Measurements from ENCODE around the gene DCHS2.

The DCHS2 gene

DNA sequence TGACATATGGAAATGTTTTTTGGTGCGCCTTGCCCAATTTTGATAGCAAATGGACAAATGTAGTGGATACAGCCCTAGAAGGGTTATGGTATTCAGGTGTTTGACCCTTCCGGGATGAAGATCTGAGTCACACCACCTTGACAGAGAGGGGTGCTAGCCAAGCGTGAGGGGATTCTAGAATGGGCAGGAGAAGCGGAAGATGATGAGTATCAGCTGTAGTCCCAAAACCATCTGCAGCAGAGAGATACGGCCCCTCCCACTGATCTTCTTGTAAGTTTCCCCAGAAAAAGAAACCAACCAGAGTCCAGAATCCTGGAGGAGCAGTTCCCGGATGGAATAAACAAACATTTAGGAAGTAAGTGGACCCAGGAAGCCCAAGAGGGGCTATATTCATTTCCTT, 18.1 kb downstream of the DCHS2 start:
- Histone ChIP-seq H3K79me1 (ENCODE audit: low read depth, low read length) (no peaks in the 10 kb centered on the region), H3K36me3 (replicated peaks in 1 of 2; ENCODE audit: control insufficient read depth in 2 of 2, insufficient read depth in 2 of 2, low read length in 2 of 2) (no peaks in the 10 kb centered on the region), H4K8ac (ENCODE audit: low read depth, low read length) (no peak overlapping the region), H3K23ac (ENCODE audit: low read depth, low read length, poor library complexity) (no peak overlapping the region), H3K27ac (replicated peaks; ENCODE audit: low read length) (no peak overlapping the region), H2BK12ac (ENCODE audit: low read length) (no peak overlapping the region), H2AFZ (ENCODE audit: low read length) (no peak overlapping the region), H3K4ac (ENCODE audit: low read length) (no peak overlapping the region), H2AK5ac (ENCODE audit: low read depth, low read length) (no peak overlapping the region), H3K9me3 (replicated peaks in 1 of 2; ENCODE audit: control insufficient read depth in 2 of 2, insufficient read depth in 1 of 2, low read depth in 1 of 2, low read length in 2 of 2) (no peaks in the 10 kb centered on the region), H2BK15ac (ENCODE audit: low read length) (no peak overlapping the region), H3K14ac (ENCODE audit: low read length) (no peak overlapping the region), H2BK5ac (ENCODE audit: low read length) (no peak overlapping the region), H3K18ac (ENCODE audit: low read length) (no peak overlapping the region), H2BK120ac (ENCODE audit: low read depth, low read length) (no peak overlapping the region), H3K4me1 (ENCODE audit: control insufficient read depth in 2 of 2, insufficient read depth in 1 of 2, low read depth in 1 of 2, low read length in 2 of 2) (no peaks in the 10 kb centered on the region), H4K91ac (ENCODE audit: low read depth, low read length, poor library complexity) (no peak overlapping the region), H3K27me3 (ENCODE audit: control insufficient read depth in 3 of 3, insufficient read depth in 3 of 3, low read depth in 1 of 3, low read length in 3 of 3) (peaks cover 0 to 10% (median 0%) of the 10 kb centered on the region in 3 experiments), H3K4me3 (ENCODE audit: low read length in 2 of 2) (no peak overlapping the region), H3K9ac (ENCODE audit: low read depth, low read length, poor library complexity) (no peak overlapping the region), H3K4me2 (ENCODE audit: insufficient read depth, low read length, poor library complexity, severe bottlenecking) (no peak overlapping the region)
- no CpG with 5 or more reads among the region's 6 CpGs for WGBS, 2 donors (ENCODE audit: extremely low coverage in 2 of 2, insufficient read length in 2 of 2, insufficient replicate concordance in 1 of 2)
- DNase-seq (ENCODE audit: low spot score): no peak

DNA sequence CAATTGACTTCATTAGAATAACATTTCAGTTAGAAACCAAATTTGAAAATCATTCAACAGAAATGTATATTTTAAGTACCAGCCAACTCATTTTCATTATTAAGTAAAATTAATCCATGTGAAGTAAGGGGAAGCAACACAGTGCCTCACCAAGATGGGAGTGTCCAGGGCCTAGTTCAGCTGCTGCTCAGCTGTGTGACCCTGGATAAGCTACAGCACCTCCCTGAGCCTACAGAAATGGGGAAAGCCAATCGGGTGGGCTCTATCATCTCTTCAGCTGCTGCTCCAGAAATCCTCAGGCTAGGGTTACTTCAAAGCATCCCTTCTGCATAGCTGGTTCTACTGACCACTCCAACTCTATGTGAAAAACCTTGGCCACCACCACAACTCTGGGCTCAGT, 18.7 kb downstream of the DCHS2 start:
- Histone ChIP-seq H2AFZ (ENCODE audit: low read length) (no peak overlapping the region), H2BK12ac (ENCODE audit: low read length) (no peak overlapping the region), H3K4me1 (ENCODE audit: control insufficient read depth in 2 of 2, insufficient read depth in 1 of 2, low read depth in 1 of 2, low read length in 2 of 2) (no peaks in the 10 kb centered on the region), H3K27ac (replicated peaks; ENCODE audit: low read length) (no peak overlapping the region), H2BK5ac (ENCODE audit: low read length) (no peak overlapping the region), H3K9me3 (replicated peaks in 1 of 2; ENCODE audit: control insufficient read depth in 2 of 2, insufficient read depth in 1 of 2, low read depth in 1 of 2, low read length in 2 of 2) (no peaks in the 10 kb centered on the region), H3K4ac (ENCODE audit: low read length) (no peak overlapping the region), H4K8ac (ENCODE audit: low read depth, low read length) (no peak overlapping the region), H3K4me3 (ENCODE audit: low read length in 2 of 2) (no peak overlapping the region), H3K9ac (ENCODE audit: low read depth, low read length, poor library complexity) (no peak overlapping the region), H3K4me2 (ENCODE audit: insufficient read depth, low read length, poor library complexity, severe bottlenecking) (no peak overlapping the region), H2AK5ac (ENCODE audit: low read depth, low read length) (no peak overlapping the region), H2BK120ac (ENCODE audit: low read depth, low read length) (no peak overlapping the region), H3K79me1 (ENCODE audit: low read depth, low read length) (no peaks in the 10 kb centered on the region), H3K27me3 (ENCODE audit: control insufficient read depth in 3 of 3, insufficient read depth in 3 of 3, low read depth in 1 of 3, low read length in 3 of 3) (peaks cover 0 to 10% (median 0%) of the 10 kb centered on the region in 3 experiments), H3K36me3 (replicated peaks in 1 of 2; ENCODE audit: control insufficient read depth in 2 of 2, insufficient read depth in 2 of 2, low read length in 2 of 2) (no peaks in the 10 kb centered on the region), H3K18ac (ENCODE audit: low read length) (no peak overlapping the region), H3K14ac (ENCODE audit: low read length) (no peak overlapping the region), H2BK15ac (ENCODE audit: low read length) (no peak overlapping the region), H4K91ac (ENCODE audit: low read depth, low read length, poor library complexity) (no peak overlapping the region), H3K23ac (ENCODE audit: low read depth, low read length, poor library complexity) (no peak overlapping the region)
- no peak for DNase-seq (ENCODE audit: low spot score)
- WGBS, 2 donors (ENCODE audit: extremely low coverage in 2 of 2, insufficient read length in 2 of 2, insufficient replicate concordance in 1 of 2): no CpG with 5 or more reads among the region's 1 CpG

DNA sequence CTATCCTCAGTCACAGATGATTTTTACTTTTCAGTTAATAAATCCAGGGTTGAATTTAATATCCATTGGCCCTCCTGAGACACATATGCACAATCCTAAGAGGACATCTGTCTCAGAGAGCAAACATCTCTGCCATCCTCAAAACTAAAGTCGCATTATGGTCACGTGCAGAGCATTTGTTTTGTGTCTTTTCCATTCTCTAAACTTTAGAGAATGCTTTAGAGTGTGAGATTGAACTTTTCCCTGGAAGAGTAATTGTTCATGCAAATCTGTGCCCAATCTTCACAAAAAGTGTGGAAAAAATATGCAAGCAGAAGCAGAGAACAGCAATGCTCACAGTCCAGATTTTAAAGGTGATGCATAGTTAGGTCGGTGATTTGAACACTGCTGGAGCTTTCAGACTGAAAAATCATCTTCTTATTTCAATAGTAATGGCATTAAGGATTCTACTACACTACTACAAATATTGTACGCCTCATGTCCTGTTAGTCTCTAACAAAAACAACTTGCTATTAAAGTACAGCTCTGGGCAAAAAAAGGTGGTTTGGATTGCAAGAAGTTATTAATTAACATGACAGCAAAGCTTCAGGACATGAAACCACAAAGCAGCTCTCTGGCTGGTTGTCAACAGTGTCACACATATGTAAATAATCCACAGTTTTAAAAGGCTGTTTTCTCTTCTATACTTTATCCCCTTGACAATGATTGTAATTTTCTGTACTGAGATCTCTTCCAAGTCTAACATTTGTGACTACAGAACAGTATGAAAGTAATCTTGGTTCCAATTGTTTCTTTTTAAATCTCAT, 19.9 kb downstream of the DCHS2 start:
- Histone ChIP-seq H2AK5ac (ENCODE audit: low read depth, low read length) (no peak overlapping the region), H3K9ac (ENCODE audit: low read depth, low read length, poor library complexity) (no peak overlapping the region), H3K27ac (replicated peaks; ENCODE audit: low read length) (no peak overlapping the region), H3K4me2 (ENCODE audit: insufficient read depth, low read length, poor library complexity, severe bottlenecking) (no peak overlapping the region), H2BK120ac (ENCODE audit: low read depth, low read length) (no peak overlapping the region), H3K4ac (ENCODE audit: low read length) (no peak overlapping the region), H3K4me1 (ENCODE audit: control insufficient read depth in 2 of 2, insufficient read depth in 1 of 2, low read depth in 1 of 2, low read length in 2 of 2) (no peaks in the 10 kb centered on the region), H3K79me1 (ENCODE audit: low read depth, low read length) (no peaks in the 10 kb centered on the region), H3K14ac (ENCODE audit: low read length) (no peak overlapping the region), H2AFZ (ENCODE audit: low read length) (no peak overlapping the region), H3K36me3 (replicated peaks in 1 of 2; ENCODE audit: control insufficient read depth in 2 of 2, insufficient read depth in 2 of 2, low read length in 2 of 2) (no peaks in the 10 kb centered on the region), H2BK5ac (ENCODE audit: low read length) (no peak overlapping the region), H4K91ac (ENCODE audit: low read depth, low read length, poor library complexity) (no peak overlapping the region), H3K27me3 (ENCODE audit: control insufficient read depth in 3 of 3, insufficient read depth in 3 of 3, low read depth in 1 of 3, low read length in 3 of 3) (peaks cover 0 to 2% (median 0%) of the 10 kb centered on the region in 3 experiments), H2BK12ac (ENCODE audit: low read length) (no peak overlapping the region), H3K4me3 (ENCODE audit: low read length in 2 of 2) (no peak overlapping the region), H4K8ac (ENCODE audit: low read depth, low read length) (no peak overlapping the region), H3K23ac (ENCODE audit: low read depth, low read length, poor library complexity) (no peak overlapping the region), H3K18ac (ENCODE audit: low read length) (no peak overlapping the region), H3K9me3 (replicated peaks in 1 of 2; ENCODE audit: control insufficient read depth in 2 of 2, insufficient read depth in 1 of 2, low read depth in 1 of 2, low read length in 2 of 2) (no peaks in the 10 kb centered on the region), H2BK15ac (ENCODE audit: low read length) (no peak overlapping the region)
- no CpG with 5 or more reads among the region's 4 CpGs for WGBS, 2 donors (ENCODE audit: extremely low coverage in 2 of 2, insufficient read length in 2 of 2, insufficient replicate concordance in 1 of 2)
- DNase-seq (ENCODE audit: low spot score): no peak

GRCh38 chr4:154471032-154471431, 20.6 kb downstream of the DCHS2 start:
- Histone ChIP-seq H3K9ac (ENCODE audit: low read depth, low read length, poor library complexity) (no peak overlapping the region), H3K23ac (ENCODE audit: low read depth, low read length, poor library complexity) (no peak overlapping the region), H3K27ac (replicated peaks; ENCODE audit: low read length) (no peak overlapping the region), H4K8ac (ENCODE audit: low read depth, low read length) (no peak overlapping the region), H3K14ac (ENCODE audit: low read length) (no peak overlapping the region), H3K4me3 (ENCODE audit: low read length in 2 of 2) (no peak overlapping the region), H4K91ac (ENCODE audit: low read depth, low read length, poor library complexity) (no peak overlapping the region), H2BK12ac (ENCODE audit: low read length) (no peak overlapping the region), H2BK120ac (ENCODE audit: low read depth, low read length) (no peak overlapping the region), H3K36me3 (replicated peaks in 1 of 2; ENCODE audit: control insufficient read depth in 2 of 2, insufficient read depth in 2 of 2, low read length in 2 of 2) (no peaks in the 10 kb centered on the region), H3K27me3 (ENCODE audit: control insufficient read depth in 3 of 3, insufficient read depth in 3 of 3, low read depth in 1 of 3, low read length in 3 of 3) (peaks cover 0 to 2% (median 0%) of the 10 kb centered on the region in 3 experiments), H2AFZ (ENCODE audit: low read length) (no peak overlapping the region), H3K18ac (ENCODE audit: low read length) (no peak overlapping the region), H2BK5ac (ENCODE audit: low read length) (no peak overlapping the region), H3K4ac (ENCODE audit: low read length) (no peak overlapping the region), H2BK15ac (ENCODE audit: low read length) (no peak overlapping the region), H3K4me2 (ENCODE audit: insufficient read depth, low read length, poor library complexity, severe bottlenecking) (no peak overlapping the region), H3K4me1 (ENCODE audit: control insufficient read depth in 2 of 2, insufficient read depth in 1 of 2, low read depth in 1 of 2, low read length in 2 of 2) (no peaks in the 10 kb centered on the region), H2AK5ac (ENCODE audit: low read depth, low read length) (no peak overlapping the region), H3K9me3 (replicated peaks in 1 of 2; ENCODE audit: control insufficient read depth in 2 of 2, insufficient read depth in 1 of 2, low read depth in 1 of 2, low read length in 2 of 2) (no peaks in the 10 kb centered on the region), H3K79me1 (ENCODE audit: low read depth, low read length) (no peaks in the 10 kb centered on the region)
- WGBS, 2 donors (ENCODE audit: extremely low coverage in 2 of 2, insufficient read length in 2 of 2, insufficient replicate concordance in 1 of 2): no CpG with 5 or more reads among the region's 2 CpGs
- DNase-seq (ENCODE audit: low spot score): no peak

Measured in neuronal stem cell (in vitro differentiated cells).